Suprapubic skin (tissue), 3 donors: ENCODE measurements around the gene PPP3R1.

ENCODE experiments used
- CTCF ChIP-seq, 2 donors: fragments of 200-600 bp in 1 of 2; fragments of 450-650 bp in 1 of 2; sonication (generic) in 1 of 2; IDR thresholded peaks; one replicate each; pipeline ENCODE4 v1.5.1; 2016 to 2019; ENCODE audit warnings: antibody characterized with exemption in 2 of 2, mild to moderate bottlenecking in 1 of 2, moderate library complexity in 1 of 2
- POLR2AphosphoS5 ChIP-seq, 3 donors: sonication (generic); formaldehyde crosslinking; IDR thresholded peaks; one replicate each; pipeline ENCODE4 v1.6.1; 2017; ENCODE audit warnings: antibody characterized with exemption in 3 of 3

- TF ChIP-seq CTCF (IDR thresholded peaks at IDR 0.05) (no peak), POLR2AphosphoS5 (IDR thresholded peaks at IDR 0.05) (no peak)
Observed at GRCh38 chr2:68171146-68171545, 81.2 kb downstream of the PPP3R1 start.
